ENCODE measurements around the gene KIF11.
"Not testable (repeated sequence)": the region's sequence is repeated elsewhere in the genome, so short reads cannot be mapped to it uniquely, and the experiment has no call there.

Gene KIF11

GRCh38 chr10:92590623-92591549, 2.0 kb upstream of the KIF11 start:
- no peak for DNase-seq (ENCODE audit: low read depth in 2 of 2, low spot score in 1 of 2)

- DNase-seq (ENCODE audit: low read depth in 2 of 2, low spot score in 1 of 2): peak; percentile 69 to 76
Measured at GRCh38 chr10:92591550-92592022, 1.3 kb upstream of the KIF11 start.

- DNase-seq (ENCODE audit: low read depth in 2 of 2, low spot score in 1 of 2): no peak
Measured at GRCh38 chr10:92593619-92594588, 974 bp downstream of the KIF11 start.

GRCh38 chr10:92595505-92595904, 2.6 kb downstream of the KIF11 start:
- no peak for DNase-seq (ENCODE audit: low read depth in 2 of 2, low spot score in 1 of 2)

- no peak for DNase-seq (ENCODE audit: low read depth in 2 of 2, low spot score in 1 of 2)
Measured at GRCh38 chr10:92598321-92598720, 5.4 kb downstream of the KIF11 start.

GRCh38 chr10:92604841-92605240, 11.9 kb downstream of the KIF11 start:
- no peak for DNase-seq (ENCODE audit: low read depth in 2 of 2, low spot score in 1 of 2)

DNA sequence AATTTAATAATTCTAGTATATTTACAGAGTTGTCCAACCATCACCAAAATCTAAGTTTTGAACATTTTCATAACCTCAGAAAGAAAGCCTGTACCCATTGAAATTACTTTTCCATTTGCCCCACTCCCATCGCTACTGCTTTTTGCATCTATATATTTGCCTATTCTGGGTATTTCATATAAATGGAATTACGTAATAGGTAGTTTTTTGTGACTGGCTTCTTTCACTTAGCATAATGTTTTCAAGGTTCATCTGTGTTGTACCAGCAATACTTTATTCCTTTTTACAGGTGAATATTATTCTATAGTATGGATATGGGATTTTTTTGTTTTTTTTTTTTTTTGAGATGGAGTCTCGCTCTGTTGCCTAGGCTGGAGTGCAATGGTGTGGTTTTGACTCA, 22.6 kb downstream of the KIF11 start:
- DNase-seq (ENCODE audit: low read depth in 2 of 2, low spot score in 1 of 2): no peak

- no peak for DNase-seq (ENCODE audit: low read depth in 2 of 2, low spot score in 1 of 2)
Measured at GRCh38 chr10:92619368-92619767, 26.4 kb downstream of the KIF11 start.

GRCh38 chr10:92627845-92628480, 35.0 kb downstream of the KIF11 start:
- DNase-seq (ENCODE audit: low read depth in 2 of 2, low spot score in 1 of 2): no peak

DNA sequence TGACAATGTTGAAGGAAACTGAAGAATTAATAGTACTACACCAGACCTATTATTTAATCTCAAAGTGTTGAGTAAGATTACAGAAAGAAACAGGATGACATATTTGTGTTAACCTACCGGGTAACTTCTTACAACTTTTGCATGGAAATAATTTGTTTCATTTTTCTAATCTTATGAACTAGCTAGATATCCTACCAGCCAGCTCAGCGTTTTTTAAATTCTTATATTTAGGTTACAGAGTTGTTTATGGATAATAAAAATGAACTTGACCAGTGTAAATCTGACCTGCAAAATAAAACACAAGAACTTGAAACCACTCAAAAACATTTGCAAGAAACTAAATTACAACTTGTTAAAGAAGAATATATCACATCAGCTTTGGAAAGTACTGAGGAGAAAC, 37.0 kb downstream of the KIF11 start:
- DNase-seq (ENCODE audit: low read depth in 2 of 2, low spot score in 1 of 2): no peak

- no peak for DNase-seq (ENCODE audit: low read depth in 2 of 2, low spot score in 1 of 2)
Measured at GRCh38 chr10:92638037-92638436, 45.1 kb downstream of the KIF11 start.

DNA sequence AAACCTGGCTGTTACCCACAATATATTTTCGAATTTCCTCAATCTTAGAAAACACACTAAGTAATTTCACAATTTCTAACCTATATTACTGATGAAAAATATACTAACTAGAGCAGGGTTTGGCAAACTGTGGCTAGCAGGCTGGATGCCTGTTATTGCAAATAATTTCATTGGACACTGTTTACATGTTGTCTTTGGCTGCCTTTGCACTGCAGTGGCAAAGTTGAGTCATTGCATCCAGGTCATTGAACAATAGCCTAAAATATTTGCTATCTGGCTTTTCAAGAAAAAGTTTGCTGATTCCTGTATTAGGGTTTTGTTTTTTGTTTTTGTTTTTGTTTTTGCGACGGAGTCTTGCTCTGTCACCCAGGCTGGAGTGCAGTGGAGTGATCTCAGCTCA, 47.2 kb downstream of the KIF11 start:
- DNase-seq (ENCODE audit: low read depth in 2 of 2, low spot score in 1 of 2): no peak

- no peak for DNase-seq (ENCODE audit: low read depth in 2 of 2, low spot score in 1 of 2)
Measured at GRCh38 chr10:92641492-92641891, 48.6 kb downstream of the KIF11 start.

DNA sequence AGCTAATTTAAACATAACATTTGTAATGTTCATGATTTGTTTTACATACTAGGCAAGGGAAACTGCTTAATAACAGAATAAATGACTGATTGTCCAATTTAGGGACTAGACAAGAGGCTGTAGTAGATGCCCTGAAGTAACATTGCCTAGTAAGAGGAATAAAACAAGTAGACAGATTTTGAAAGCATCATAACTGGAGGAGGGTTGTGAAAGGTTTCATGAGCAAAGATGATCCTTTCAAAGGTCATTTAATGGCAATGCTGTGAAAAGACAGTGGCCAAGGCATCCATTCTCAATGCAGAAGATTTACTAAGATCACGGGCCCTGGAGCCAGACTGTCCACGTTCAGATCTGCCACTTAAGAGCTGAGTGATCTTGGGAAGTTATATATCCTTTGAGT, 52.0 kb downstream of the KIF11 start:
- no peak for DNase-seq (ENCODE audit: low read depth in 2 of 2, low spot score in 1 of 2)

GRCh38 chr10:92650864-92651263, 57.9 kb downstream of the KIF11 start:
- not testable (repeated sequence) for DNase-seq (ENCODE audit: low read depth in 2 of 2, low spot score in 1 of 2)

- DNase-seq (ENCODE audit: low read depth in 2 of 2, low spot score in 1 of 2): no peak
Measured at GRCh38 chr10:92655426-92655825, 62.5 kb downstream of the KIF11 start.

- no peak for DNase-seq (ENCODE audit: low read depth in 2 of 2, low spot score in 1 of 2)
Measured at GRCh38 chr10:92656266-92656961, 63.5 kb downstream of the KIF11 start.

DNA sequence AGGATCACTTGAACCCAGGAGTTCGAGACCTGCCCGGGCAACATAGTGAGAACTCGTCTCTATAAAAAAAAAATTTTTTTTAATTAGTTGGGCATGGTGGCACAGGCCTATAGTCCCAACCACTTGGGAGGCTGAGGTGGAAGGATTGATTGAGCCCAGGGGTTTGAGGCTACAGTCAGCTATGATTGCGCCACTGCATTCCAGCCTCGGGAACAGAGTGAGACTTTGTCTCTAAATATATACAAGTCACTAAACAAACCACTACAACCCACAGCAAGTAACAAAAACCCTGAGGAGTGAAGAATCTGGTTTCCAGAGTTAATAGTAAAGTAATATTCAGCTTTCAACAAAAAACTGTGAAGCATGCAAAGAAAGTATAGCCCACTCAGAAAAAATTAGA, 64.1 kb downstream of the KIF11 start:
- DNase-seq (ENCODE audit: low read depth in 2 of 2, low spot score in 1 of 2): no peak

GRCh38 chr10:92662848-92663247, 69.9 kb downstream of the KIF11 start:
- no peak for DNase-seq (ENCODE audit: low read depth in 2 of 2, low spot score in 1 of 2)

GRCh38 chr10:92664322-92664721, 71.4 kb downstream of the KIF11 start:
- no peak for DNase-seq (ENCODE audit: low read depth in 2 of 2, low spot score in 1 of 2)

DNA sequence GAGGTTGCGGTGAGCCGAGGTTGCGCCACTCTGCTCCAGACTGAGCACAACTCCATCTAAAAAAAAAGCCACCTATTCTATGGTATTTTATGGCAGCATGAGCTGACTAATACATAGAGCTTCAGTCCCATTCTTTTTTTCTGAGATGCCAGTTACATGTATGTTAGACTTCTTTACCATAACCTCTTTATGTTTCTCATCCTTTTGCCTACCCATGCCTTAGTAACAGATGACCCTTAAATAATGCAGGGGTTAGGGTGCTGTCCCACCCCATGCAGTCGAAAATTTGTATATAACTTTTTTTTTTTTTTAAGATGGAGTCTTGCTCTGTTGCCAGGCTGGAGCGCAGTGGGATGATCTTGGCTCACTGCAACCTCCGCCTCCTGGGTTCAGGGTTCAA, 74.1 kb downstream of the KIF11 start:
- DNase-seq (ENCODE audit: low read depth in 2 of 2, low spot score in 1 of 2): no peak

All from stimulated activated CD8-positive, alpha-beta memory T cell treated with anti-CD3 and anti-CD28 coated beads, Interleukin-4, amount 100 ng/mL, for 4 hours (primary cell).